ENCODE measurements around the gene NEMP2. TPM values are rescaled to one million over a fixed set of nuclear protein-coding genes. Genes with fewer than 3 reads are reported as not detected.

Gene NEMP2
- total RNA-seq, 1 donor from 2014 or later, result 0.43 TPM

DNA sequence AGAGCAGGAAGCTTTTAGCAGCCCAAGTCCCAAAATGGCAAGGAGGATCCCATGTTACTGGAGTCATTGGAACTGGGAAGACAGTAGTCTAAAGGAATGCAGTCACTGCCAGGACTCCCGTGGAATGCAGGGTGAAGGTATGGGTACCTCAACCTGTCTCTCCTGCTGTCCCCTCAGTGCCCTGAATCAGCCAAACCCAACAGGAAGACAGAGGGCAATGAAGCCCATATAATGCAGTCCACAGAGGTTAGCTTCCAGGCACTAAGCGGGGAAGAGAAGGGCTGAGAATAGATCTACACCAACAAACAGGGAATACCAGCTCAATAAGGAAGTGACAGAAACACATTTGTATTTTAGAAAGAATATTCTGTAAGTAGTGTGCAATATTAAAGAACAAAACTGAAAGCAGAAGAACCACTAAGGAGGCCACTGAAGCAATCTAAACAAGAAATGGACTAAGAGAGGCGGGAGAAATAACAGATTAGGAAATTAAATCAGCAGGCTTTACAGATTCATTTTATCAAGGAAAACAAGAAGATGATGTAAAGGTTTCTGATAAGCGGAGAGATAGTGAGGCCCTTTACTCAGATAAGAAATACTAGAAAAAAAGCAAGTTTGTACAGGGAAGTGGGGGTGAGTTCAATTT, 8.3 kb downstream of the NEMP2 start:
- no peak for DNase-seq (ENCODE audit: low spot score in 2 of 2)
- intact Hi-C loops (cut with DNase I), result no loop called here
- no peaks in the 10 kb centered on the region for H3K27me3 ChIP-seq
- H3K9me3 ChIP-seq, result no peaks in the 10 kb centered on the region
- no peak for TF ChIP-seq CTCF (IDR thresholded peaks at IDR 0.05)
- H3K36me3 ChIP-seq, result no peaks in the 10 kb centered on the region
- no peak overlapping the region for H3K4me3 ChIP-seq
- H3K4me1 ChIP-seq, result peaks cover 0 to 3% of the 10 kb centered on the region in 2 donors
- no peak overlapping the region for H3K27ac ChIP-seq

GRCh38 chr2:190524928-190525327, 9.6 kb downstream of the NEMP2 start:
- intact Hi-C loops (cut with DNase I), result no loop called here
- H3K9me3 ChIP-seq, result no peaks in the 10 kb centered on the region
- TF ChIP-seq CTCF (IDR thresholded peaks at IDR 0.05), result no peak
- H3K4me1 ChIP-seq, result no peaks in the 10 kb centered on the region
- no peak overlapping the region for H3K27ac ChIP-seq
- no peaks in the 10 kb centered on the region for H3K27me3 ChIP-seq
- H3K4me3 ChIP-seq, result no peak overlapping the region
- no peaks in the 10 kb centered on the region for H3K36me3 ChIP-seq
- no peak for DNase-seq (ENCODE audit: low spot score in 2 of 2)

GRCh38 chr2:190519975-190520767, 14.4 kb downstream of the NEMP2 start:
- no peak for TF ChIP-seq CTCF (IDR thresholded peaks at IDR 0.05)

GRCh38 chr2:190517468-190517867, 17.1 kb downstream of the NEMP2 start:
- intact Hi-C loops (cut with DNase I), result no loop called here

More at GRCh38 chr2:190519975-190520767, 14.4 kb downstream of the NEMP2 start:
- Histone ChIP-seq H3K27ac (no peak overlapping the region), H3K4me1 (no peaks in the 10 kb centered on the region), H3K27me3 (no peaks in the 10 kb centered on the region), H3K36me3 (no peaks in the 10 kb centered on the region), H3K4me3 (no peak overlapping the region), H3K9me3 (no peaks in the 10 kb centered on the region)
- no peak for DNase-seq (ENCODE audit: low spot score in 2 of 2)
- intact Hi-C loops (cut with DNase I), result no loop called here

GRCh38 chr2:190515687-190516086, 18.8 kb downstream of the NEMP2 start:
- DNase-seq (ENCODE audit: low spot score in 2 of 2), result no peak
- Histone ChIP-seq H3K27ac (no peak overlapping the region), H3K9me3 (no peaks in the 10 kb centered on the region), H3K27me3 (no peaks in the 10 kb centered on the region), H3K4me1 (no peaks in the 10 kb centered on the region), H3K36me3 (no peaks in the 10 kb centered on the region), H3K4me3 (no peak overlapping the region)
- no peak for TF ChIP-seq CTCF (IDR thresholded peaks at IDR 0.05)
- intact Hi-C loops (cut with DNase I), result no loop called here

More at GRCh38 chr2:190517468-190517867, 17.1 kb downstream of the NEMP2 start:
- Histone ChIP-seq H3K27me3 (no peaks in the 10 kb centered on the region), H3K9me3 (no peaks in the 10 kb centered on the region), H3K27ac (no peak overlapping the region), H3K4me1 (no peaks in the 10 kb centered on the region), H3K4me3 (no peak overlapping the region), H3K36me3 (no peaks in the 10 kb centered on the region)
- DNase-seq (ENCODE audit: low spot score in 2 of 2), result no peak
- TF ChIP-seq CTCF (IDR thresholded peaks at IDR 0.05), result no peak
